WERI-Rb-1 (cell line): Measurements from ENCODE around the gene ANO1.

Source experiments
- DNase-seq: peaks from one replicate; pipeline ENCODE4 v3.0.0-alpha.2; 2020
- H3K27ac ChIP-seq: fragments of 250-450 bp; sonication (Bioruptor Pico); 2 replicates; pipeline ENCODE4 v1.5.1; 2020; ENCODE audit warnings: mild to moderate bottlenecking, moderate library complexity
- H3K27me3 ChIP-seq: fragments of 250-450 bp; sonication (Bioruptor Pico); 2 replicates; pipeline ENCODE4 v1.5.1; 2021; ENCODE audit warnings: mild to moderate bottlenecking, low read depth, moderate library complexity; ENCODE audit not compliant: insufficient read depth, severe bottlenecking
- H3K36me3 ChIP-seq: fragments of 250-450 bp; sonication (Bioruptor Pico); 2 replicates; pipeline ENCODE4 v1.5.1; 2020; ENCODE audit warnings: mild to moderate bottlenecking, moderate library complexity
- H3K4me3 ChIP-seq: 2 replicates; pipeline ENCODE4 v1.5.1; 2011; ENCODE audit warnings: low read depth, mild to moderate bottlenecking, control low read depth, low read length
- H3K9me3 ChIP-seq: fragments of 250-450 bp; sonication (Bioruptor Pico); 2 replicates; pipeline ENCODE4 v1.5.1; 2021; ENCODE audit warnings: mild to moderate bottlenecking, moderate library complexity; ENCODE audit not compliant: severe bottlenecking
- CTCF ChIP-seq: IDR thresholded peaks from 2 replicates; pipeline ENCODE4 v1.5.1; 2011; ENCODE audit warnings: low read depth, mild to moderate bottlenecking, control low read depth, inconsistent platforms, low read length

The ANO1 gene

GRCh38 chr11:70064008-70064725 is 13.9 kb upstream of the ANO1 start:
- no peak for DNase-seq
- no peaks in the 10 kb centered on the region for H3K36me3 ChIP-seq
- no peak for TF ChIP-seq CTCF
- no peaks in the 10 kb centered on the region for H3K9me3 ChIP-seq
- no peaks in the 10 kb centered on the region for H3K27me3 ChIP-seq
- no peak overlapping the region for H3K4me3 ChIP-seq
- no peak overlapping the region for H3K27ac ChIP-seq

- Histone ChIP-seq H3K9me3 (no peaks in the 10 kb centered on the region), H3K27me3 (no peaks in the 10 kb centered on the region), H3K27ac (no peak overlapping the region), H3K4me3 (no peak overlapping the region), H3K36me3 (no peaks in the 10 kb centered on the region)
- TF ChIP-seq CTCF: no peak
- no peak for DNase-seq
Measured at GRCh38 chr11:70064726-70065317, 13.3 kb upstream of the ANO1 start.

GRCh38 chr11:70065318-70066135 is 12.6 kb upstream of the ANO1 start:
- Histone ChIP-seq H3K27me3 (no peaks in the 10 kb centered on the region), H3K9me3 (no peaks in the 10 kb centered on the region), H3K36me3 (no peaks in the 10 kb centered on the region), H3K4me3 (no peak overlapping the region), H3K27ac (no peak overlapping the region)
- no peak for TF ChIP-seq CTCF
- DNase-seq: no peak

- no peaks in the 10 kb centered on the region for H3K9me3 ChIP-seq
- no peak overlapping the region for H3K27ac ChIP-seq
- no peaks in the 10 kb centered on the region for H3K27me3 ChIP-seq
- no peaks in the 10 kb centered on the region for H3K36me3 ChIP-seq
- no peak overlapping the region for H3K4me3 ChIP-seq
- no peak for TF ChIP-seq CTCF
- no peak for DNase-seq
Measured at GRCh38 chr11:70066136-70066520, 12.0 kb upstream of the ANO1 start.

GRCh38 chr11:70066628-70067027 is 11.5 kb upstream of the ANO1 start:
- H3K36me3 ChIP-seq: no peaks in the 10 kb centered on the region
- H3K4me3 ChIP-seq: no peak overlapping the region
- no peaks in the 10 kb centered on the region for H3K27me3 ChIP-seq
- no peaks in the 10 kb centered on the region for H3K9me3 ChIP-seq
- TF ChIP-seq CTCF: no peak
- H3K27ac ChIP-seq: no peak overlapping the region
- no peak for DNase-seq
